GM18907 (cell line): ENCODE data around the gene PDIA2.

Experiments
- ATAC-seq: cut with Tn5 transposase; IDR thresholded peaks from one replicate; pipeline ENCODE4 v1.9.1; 2021; ENCODE audit warnings: mild to moderate bottlenecking, moderate library complexity; ENCODE audit not compliant: unreplicated experiment

PDIA2 gene

GRCh38 chr16:279531-279930 lies 3.4 kb upstream of the PDIA2 start:
- ATAC-seq = no peak

GRCh38 chr16:280005-280460 lies 2.9 kb upstream of the PDIA2 start:
- ATAC-seq = no peak

- no peak for ATAC-seq
Measured at GRCh38 chr16:280552-280951, 2.4 kb upstream of the PDIA2 start, which contains the start of gene ARHGDIG. ARHGDIG (plus strand) TSS chr16:280591; CDS start chr16:280681, 90 bp downstream.

GRCh38 chr16:280991-281659 lies 1.8 kb upstream of the PDIA2 start:
- ATAC-seq = no peak

DNA sequence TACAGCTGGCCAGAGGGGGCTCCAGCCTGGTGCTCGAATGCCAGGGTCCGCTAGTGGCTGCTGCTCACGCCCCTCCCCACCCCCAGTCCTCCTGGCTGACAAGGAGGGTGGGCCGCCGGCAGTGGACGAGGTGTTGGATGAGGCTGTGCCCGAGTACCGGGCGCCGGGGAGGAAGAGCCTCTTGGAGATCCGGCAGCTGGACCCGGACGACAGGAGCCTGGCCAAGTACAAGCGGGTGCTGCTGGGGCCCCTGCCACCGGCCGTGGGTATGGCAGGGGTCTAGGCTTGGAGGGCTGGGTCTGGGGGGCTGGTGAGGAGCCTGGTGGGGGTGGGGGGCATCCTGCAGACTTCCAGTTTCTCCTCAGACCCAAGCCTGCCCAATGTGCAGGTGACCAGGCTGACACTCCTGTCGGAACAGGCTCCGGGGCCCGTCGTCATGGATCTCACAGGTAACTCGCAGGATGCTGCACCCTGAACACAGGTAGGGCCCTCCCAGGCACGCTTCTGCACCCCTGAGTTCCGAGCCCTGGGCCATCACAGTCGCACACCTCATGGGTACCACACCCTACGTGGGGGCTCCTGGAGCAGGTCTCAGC lies 1.2 kb upstream of the PDIA2 start:
- no peak for ATAC-seq

DNA sequence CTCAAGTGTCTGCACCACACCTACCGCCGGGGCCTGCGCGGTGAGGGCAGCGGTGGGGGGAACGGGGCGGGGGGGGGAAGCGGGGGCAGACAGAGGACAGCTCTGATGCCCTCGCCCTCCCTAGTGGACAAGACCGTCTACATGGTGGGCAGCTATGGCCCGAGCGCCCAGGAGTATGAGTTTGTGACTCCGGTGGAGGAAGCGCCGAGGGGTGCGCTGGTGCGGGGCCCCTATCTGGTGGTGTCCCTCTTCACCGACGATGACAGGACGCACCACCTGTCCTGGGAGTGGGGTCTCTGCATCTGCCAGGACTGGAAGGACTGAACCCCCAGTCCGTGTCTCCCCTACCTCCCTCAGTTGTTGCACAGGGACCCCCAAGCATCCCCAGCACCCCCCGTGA lies 473 bp upstream of the PDIA2 start:
- no peak for ATAC-seq

DNA sequence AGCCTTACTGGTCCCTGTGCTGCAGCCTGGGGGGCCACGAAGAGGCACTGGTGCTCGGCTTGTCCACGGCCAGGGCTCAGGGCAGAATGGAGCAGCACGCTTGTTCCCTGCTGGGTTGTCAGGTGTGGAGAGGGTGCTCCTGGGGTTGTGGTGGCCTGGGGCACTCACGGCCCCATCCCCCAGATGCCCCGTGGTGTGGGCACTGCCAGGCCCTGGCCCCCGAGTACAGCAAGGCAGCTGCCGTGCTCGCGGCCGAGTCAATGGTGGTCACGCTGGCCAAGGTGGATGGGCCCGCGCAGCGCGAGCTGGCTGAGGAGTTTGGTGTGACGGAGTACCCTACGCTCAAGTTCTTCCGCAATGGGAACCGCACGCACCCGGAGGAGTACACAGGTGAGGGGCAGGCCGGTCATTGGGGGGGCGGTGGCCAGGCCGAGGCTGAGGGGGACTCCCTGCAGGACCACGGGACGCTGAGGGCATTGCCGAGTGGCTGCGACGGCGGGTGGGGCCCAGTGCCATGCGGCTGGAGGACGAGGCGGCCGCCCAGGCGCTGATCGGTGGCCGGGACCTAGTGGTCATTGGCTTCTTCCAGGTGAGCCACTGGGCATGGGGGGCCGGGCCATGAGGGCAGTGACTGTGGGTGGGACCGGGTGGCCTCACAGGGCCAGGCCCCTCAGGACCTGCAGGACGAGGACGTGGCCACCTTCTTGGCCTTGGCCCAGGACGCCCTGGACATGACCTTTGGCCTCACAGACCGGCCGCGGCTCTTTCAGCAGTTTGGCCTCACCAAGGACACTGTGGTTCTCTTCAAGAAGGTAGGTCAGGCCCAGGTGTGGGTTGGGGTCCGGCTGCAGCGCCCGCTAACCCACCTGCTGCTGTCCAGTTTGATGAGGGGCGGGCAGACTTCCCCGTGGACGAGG lies 1.5 kb downstream of the PDIA2 start:
- ATAC-seq = no peak

DNA sequence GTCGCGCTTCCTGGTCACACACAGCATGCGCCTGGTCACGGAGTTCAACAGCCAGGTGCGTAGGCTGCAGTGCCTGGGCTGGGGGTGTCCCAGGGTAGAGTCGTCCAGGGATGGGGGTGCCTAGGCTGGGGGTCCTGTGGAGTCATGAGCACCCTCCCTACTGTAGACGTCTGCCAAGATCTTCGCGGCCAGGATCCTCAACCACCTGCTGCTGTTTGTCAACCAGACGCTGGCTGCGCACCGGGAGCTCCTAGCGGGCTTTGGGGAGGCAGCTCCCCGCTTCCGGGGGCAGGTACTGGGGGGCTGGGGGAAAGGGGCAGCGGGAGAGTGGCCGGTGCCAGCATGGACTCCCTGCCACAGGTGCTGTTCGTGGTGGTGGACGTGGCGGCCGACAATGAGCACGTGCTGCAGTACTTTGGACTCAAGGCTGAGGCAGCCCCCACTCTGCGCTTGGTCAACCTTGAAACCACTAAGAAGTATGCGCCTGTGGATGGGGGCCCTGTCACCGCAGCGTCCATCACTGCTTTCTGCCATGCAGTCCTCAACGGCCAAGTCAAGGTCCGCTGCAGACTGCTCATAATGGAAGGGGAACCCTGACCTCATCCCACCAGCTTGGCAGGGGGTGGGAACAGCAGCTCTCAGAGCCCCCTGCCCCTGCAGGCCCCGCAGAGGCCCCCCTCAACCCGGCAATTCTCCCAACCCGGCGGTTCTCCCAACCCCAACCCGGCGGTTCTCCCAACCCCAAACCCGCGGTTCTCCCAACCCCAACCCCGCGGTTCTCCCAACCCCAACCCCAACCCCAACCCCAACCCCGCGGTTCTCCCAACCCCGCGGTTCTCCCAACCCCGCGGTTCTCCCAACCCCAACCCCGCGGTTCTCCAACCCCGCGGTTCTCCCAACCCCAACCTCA lies 2.4 kb downstream of the PDIA2 start:
- ATAC-seq = no peak

DNA sequence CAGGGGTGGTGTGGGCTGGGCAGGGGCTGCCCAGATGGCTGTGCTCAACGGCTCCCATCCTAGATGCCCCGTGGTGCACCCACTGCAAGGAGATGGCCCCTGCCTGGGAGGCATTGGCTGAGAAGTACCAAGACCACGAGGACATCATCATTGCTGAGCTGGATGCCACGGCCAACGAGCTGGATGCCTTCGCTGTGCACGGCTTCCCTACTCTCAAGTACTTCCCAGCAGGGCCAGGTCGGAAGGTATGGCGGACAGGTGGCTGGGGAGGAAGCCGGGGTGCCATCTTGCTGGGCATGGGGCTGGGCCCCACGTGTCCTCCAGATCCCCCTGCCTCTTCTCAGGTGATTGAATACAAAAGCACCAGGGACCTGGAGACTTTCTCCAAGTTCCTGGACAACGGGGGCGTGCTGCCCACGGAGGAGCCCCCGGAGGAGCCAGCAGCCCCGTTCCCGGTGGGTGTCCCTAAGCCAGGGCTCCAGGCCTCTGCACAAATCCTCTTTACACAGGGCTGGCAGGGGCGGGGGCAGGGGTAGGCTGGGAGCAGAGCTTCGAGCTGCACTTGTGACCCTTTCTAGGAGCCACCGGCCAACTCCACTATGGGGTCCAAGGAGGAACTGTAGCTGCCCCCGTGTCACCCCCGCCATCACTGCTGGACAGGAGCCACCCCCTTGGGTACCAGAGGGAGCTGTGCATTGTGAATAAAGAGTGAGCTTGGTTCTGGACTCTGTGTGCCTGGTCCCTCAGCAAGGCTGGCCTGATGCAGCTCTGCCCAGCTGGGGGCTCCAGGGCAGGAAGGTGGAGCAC lies 3.7 kb downstream of the PDIA2 start:
- no peak for ATAC-seq

- ATAC-seq = no peak
Measured at GRCh38 chr16:287298-287811, 4.4 kb downstream of the PDIA2 start.

DNA sequence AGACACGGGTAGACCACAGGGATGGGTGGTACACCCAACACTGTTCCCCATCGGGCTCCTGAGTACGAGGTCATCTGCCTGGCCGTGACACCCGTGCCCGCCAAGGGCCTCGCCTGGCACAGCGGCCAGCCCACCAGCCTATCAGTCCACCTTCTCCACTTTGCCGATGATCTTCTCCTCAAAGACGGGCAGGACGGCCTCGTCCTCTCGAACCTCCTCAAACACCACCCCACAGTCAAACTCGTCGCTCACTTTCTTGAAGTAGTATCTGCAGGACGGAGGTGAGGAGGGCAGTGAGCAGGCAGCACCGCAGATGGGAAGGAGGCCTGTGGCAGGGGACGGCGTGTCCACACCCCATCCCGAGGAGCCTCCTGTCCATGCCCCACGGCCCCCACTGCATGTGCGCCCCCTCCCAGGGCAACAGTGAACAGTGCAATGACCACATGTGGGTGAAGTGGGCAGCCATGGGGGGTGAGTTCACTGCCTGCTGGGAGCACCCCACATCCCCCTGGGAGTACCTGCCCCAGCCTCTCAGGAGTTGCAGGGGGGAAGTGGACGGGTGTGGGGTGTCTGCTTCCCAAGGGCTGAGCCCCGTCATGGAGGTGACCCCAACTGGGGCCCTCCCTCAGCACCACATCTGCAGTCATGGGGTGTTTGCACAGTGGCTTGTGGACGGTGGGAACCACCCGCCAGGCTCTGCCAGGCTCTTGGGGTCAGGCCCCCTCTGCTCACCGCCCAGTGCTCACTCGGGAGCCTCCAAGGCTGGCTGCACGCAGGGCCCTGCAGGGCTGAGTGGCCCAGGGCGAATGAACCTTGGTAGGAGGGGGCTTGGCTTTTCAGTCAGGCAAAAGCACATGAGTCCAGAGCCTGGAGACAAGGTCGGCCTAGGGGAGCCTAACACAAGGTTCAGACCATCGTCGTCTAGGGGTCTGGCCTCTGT lies 5.3 kb downstream of the PDIA2 start:
- no peak for ATAC-seq

DNA sequence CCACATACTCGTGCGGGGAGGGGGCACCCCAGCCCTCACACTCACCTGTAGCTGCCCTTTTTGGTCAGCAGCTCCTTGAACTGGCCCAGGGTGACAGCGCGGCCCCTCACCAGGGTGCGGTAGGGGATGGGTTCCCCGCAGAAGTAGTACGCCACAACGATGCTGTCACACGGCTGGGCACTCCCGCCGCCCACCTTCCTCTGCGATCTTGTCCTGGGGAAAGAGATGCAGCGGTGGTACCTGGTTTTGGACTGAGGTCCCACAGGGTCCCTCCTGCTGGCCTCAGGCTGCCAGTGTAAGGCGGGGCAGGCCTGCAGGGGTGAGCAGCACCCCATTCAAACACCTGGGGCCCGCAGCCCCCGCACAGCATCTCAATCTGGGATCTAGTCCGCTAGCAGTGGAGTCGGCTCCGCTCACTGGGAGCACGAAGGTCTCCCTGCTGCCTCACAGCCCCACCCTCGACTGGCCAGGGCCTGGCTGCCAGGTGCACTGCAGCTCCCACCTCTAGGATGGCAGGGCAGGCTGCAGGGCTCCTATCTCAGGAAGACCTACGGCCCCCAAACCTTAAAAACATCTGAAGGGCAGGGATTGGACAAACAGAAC lies 6.5 kb downstream of the PDIA2 start:
- ATAC-seq = no peak

DNA sequence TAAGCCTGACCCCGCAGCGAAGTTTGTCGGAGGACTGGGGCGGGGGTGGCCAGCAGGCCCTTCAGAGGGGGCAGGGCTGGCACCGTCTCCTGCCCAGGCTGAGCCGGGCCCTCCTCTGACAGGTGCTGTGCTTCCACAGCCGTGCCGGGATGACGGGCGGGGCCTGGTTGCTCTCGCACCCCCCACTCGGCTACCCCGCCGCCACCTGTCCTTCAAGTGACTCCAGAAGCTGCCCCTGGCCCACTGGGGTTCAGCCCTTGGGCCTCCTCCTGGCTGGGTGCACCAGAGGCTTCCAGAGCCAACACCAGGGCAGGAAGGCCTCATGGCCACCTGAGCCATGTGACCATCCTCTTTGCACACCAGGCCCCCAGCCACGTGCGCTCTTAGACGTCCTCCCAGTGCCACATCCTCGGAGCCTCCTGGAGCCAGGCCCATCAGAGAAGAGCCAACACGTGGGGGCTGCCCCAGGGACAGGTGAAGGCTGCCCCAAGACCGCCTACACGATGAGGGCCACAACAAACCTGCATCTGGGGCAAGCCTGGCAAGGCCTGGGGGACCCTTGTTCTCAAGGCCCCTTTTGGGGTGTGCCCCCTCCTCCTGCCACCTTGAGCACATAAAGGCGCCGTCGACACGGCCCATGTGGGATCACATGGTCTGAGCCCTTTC lies 7.2 kb downstream of the PDIA2 start:
- ATAC-seq = no peak

DNA sequence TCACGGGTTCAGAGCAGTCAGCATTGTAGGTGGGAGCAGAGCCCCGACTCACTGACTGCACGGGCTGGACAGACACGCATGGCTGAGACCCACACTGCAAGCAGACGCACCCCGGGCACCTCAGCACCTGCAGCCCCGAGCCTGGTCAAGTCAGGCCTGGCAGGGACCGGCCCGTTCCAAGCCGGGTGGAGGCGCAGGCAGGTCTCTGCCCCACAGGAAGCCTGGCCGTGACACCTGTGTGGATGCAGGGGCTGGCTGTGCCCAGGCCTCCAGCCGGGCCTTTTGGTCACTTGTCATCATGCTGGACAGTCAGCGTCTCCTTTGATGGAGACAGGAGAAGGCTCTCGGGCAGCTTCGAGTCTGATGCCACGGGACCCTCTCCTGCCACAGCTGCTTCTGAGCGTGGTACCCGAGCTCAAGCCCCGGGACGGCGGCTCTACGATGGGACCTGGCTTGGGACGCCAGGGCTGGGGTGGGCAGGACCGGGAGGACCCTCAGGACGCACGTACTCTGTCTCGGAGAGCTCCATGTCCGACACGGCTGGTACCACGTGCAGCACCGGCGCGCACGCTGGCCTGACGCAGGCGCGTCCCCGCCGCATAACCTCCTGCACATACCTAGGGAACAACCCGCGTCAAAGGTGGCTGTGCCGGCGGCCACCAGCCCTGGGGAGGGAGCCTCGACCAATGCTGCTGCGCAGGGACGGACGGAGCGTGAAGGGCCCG lies 7.9 kb downstream of the PDIA2 start:
- ATAC-seq = no peak

DNA sequence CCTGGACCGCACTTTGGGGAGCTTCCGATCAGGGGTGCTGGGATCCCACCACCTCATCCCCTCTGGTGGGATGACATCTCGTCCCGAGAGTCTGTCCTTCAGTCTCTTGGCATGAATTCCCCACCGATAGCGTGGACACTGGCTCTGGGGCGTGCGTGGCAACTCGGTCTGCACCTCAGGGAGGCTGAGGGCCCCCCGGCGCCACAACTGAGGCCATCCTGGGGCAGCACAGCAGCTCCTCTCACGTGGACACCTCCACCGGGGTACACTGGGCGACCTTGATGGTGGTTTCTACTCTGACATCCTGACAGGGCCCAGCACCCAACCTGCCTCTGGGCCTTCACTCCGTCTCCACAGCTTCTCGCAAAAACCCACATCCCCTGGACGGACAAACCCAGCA lies 8.6 kb downstream of the PDIA2 start:
- no peak for ATAC-seq

GRCh38 chr16:293043-293775 lies 10.2 kb downstream of the PDIA2 start:
- no peak for ATAC-seq
